ENCODE results near the gene RPS18. TPM values are rescaled to one million over a fixed set of nuclear protein-coding genes. Genes with fewer than 3 reads are reported as not detected.

The RPS18 gene
- total and polyA plus RNA-seq, 10 of the 15 experiments (the other 5 are each of a cell fraction or from before 2014, with no cell fraction given) = 4,228 to 20,828 (median 7,406) TPM

- peak; percentile 41; the same call in 1 of the 2 replicates for TF ChIP-seq NBN (IDR thresholded peaks at IDR 0.05)
- no peak for TF ChIP-seq JUND (IDR thresholded peaks at IDR 0.05; ENCODE audit: low read depth, low read length)
- no peak for TF ChIP-seq ZBTB11 (CRISPR knock-in tag; IDR thresholded peaks at IDR 0.05)
- TF ChIP-seq ZNF207 (IDR thresholded peaks at IDR 0.05; ENCODE audit: borderline replicate concordance) = peak; percentile 88; the same call in 1 of the 2 replicates
- TF ChIP-seq RFX5 (IDR thresholded peaks at IDR 0.05; ENCODE audit: low read depth, low read length) = no peak
- TF ChIP-seq TCF3 (IDR thresholded peaks at IDR 0.05; ENCODE audit: borderline replicate concordance, insufficient read depth, low read depth, low read length) = no peak
- TF ChIP-seq ELK1 (IDR thresholded peaks at IDR 0.05; ENCODE audit: low read depth, low read length) = peak; percentile 60; the same call in 1 of the 2 replicates
- no peak for TF ChIP-seq NR2F1 (conservative IDR thresholded peaks at IDR 0.05)
Measured at GRCh38 chr6:33288921-33289783, 17.3 kb downstream of the RPS18 start, which contains the start of the genes PFDN6 and WDR46 (continued).
